ENCODE results near the gene TLN1. TPM values are rescaled to one million over a fixed set of nuclear protein-coding genes. Genes with fewer than 3 reads are reported as not detected.
A peak's percentile ranks its signal among the peaks of the same experiment; 100 is the strongest.

Gene TLN1
- total RNA-seq, 1 experiment from 2014 or later: 173 TPM

DNA sequence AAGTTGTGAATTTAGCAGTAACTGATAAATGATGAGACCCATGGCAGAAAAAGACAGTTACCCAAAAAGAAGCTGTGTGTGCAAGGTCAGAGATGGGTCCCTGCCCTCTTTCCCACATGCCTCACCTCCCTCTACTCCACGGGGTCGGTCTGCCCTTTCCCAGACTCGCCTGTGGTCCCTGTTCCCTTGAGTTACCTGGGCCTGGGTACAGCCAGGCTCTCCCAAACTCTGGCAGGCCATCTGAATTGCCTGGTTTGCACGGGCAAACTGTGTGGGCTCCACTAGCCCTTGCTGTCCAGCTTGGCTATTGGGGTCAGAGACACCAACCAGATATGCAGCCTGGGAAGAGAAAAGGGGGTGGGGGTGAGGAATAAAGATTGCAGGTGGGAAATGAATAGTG, 23.8 kb downstream of the TLN1 start:
- POLR2A ChIA-PET (ENCODE audit: low non-redundant PET): no interaction called here
- no peak for DNase-seq (ENCODE audit: low spot score)
- H3K4me3 ChIP-seq (ENCODE audit: low read depth, low read length, poor library complexity, severe bottlenecking): no peak overlapping the region
- no peaks in the 10 kb centered on the region for H3K27me3 ChIP-seq (replicated peaks; ENCODE audit: insufficient read depth, low read depth, low read length, poor library complexity)
- no TSS peak for BruUV-seq (replicated peaks)
- no peak overlapping the region for H3K27ac ChIP-seq (ENCODE audit: low read depth, low read length, poor library complexity, severe bottlenecking)
- TF ChIP-seq CTCF (conservative IDR thresholded peaks at IDR 0.05; ENCODE audit: low read depth, low read length): no peak
- TF ChIP-seq EZH2 (IDR thresholded peaks at IDR 0.05; ENCODE audit: borderline replicate concordance, low read depth, low read length, poor library complexity, severe bottlenecking): no peak
- intact Hi-C loops (cut with micrococcal nuclease; ENCODE audit: unreplicated experiment): no loop called here
- H3K4me1 ChIP-seq (ENCODE audit: insufficient read depth, low read length, poor library complexity, severe bottlenecking): no peaks in the 10 kb centered on the region
- H3K9me3 ChIP-seq (ENCODE audit: low read depth, low read length, poor library complexity, severe bottlenecking): no peaks in the 10 kb centered on the region
- H3K36me3 ChIP-seq (ENCODE audit: insufficient read depth, low read length, poor library complexity, severe bottlenecking): peaks cover 88% of the 10 kb centered on the region
- CTCF ChIA-PET: no interaction called here

DNA sequence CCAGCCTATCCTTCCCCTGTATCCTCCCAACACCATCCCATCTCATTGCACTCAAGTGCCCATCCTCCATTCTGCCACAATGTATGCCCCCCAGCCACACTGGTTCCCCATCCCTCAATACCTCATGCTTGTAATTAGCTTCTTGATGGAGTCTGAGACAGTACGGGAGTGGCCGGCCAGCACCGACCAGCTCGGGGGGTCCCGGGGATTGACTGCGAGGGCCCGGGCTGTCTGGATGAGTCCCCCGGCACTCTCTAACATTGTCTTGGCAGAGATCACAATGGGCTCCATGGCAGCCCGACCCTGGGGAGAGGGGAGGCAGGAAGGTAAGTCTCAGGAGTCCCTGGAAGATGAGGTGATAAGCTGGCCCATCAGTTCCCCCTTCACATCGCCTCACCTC, 25.0 kb downstream of the TLN1 start:
- intact Hi-C loops (cut with micrococcal nuclease; ENCODE audit: unreplicated experiment): no loop called here
- H3K4me3 ChIP-seq (ENCODE audit: low read depth, low read length, poor library complexity, severe bottlenecking): no peak overlapping the region
- CTCF ChIA-PET: interaction anchor here (0.9 kb wide), 1 partner anchor 9 kb away, joined by 3 read pairs; no protein-coding TSS in a partner anchor
- H3K36me3 ChIP-seq (ENCODE audit: insufficient read depth, low read length, poor library complexity, severe bottlenecking): peaks cover 92% of the 10 kb centered on the region
- H3K27ac ChIP-seq (ENCODE audit: low read depth, low read length, poor library complexity, severe bottlenecking): no peak overlapping the region
- TF ChIP-seq EZH2 (IDR thresholded peaks at IDR 0.05; ENCODE audit: borderline replicate concordance, low read depth, low read length, poor library complexity, severe bottlenecking) (no peak), CTCF (conservative IDR thresholded peaks at IDR 0.05; ENCODE audit: low read depth, low read length) (no peak)
- no peak for DNase-seq (ENCODE audit: low spot score)
- BruUV-seq (replicated peaks): no TSS peak
- H3K9me3 ChIP-seq (ENCODE audit: low read depth, low read length, poor library complexity, severe bottlenecking): no peaks in the 10 kb centered on the region
- no peaks in the 10 kb centered on the region for H3K27me3 ChIP-seq (replicated peaks; ENCODE audit: insufficient read depth, low read depth, low read length, poor library complexity)
- POLR2A ChIA-PET (ENCODE audit: low non-redundant PET): no interaction called here
- H3K4me1 ChIP-seq (ENCODE audit: insufficient read depth, low read length, poor library complexity, severe bottlenecking): no peaks in the 10 kb centered on the region

- ChIA-PET POLR2A (ENCODE audit: low non-redundant PET) (no interaction called here), CTCF (interaction anchor here (0.9 kb wide), 1 partner anchor 8 kb away, joined by 3 read pairs; no protein-coding TSS in a partner anchor)
- intact Hi-C loops (cut with micrococcal nuclease; ENCODE audit: unreplicated experiment): no loop called here
Observed at GRCh38 chr9:35705836-35706430, 26.1 kb downstream of the TLN1 start.

More at GRCh38 chr9:35705836-35706430, 26.1 kb downstream of the TLN1 start:
- DNase-seq (ENCODE audit: low spot score): no peak
- no peak for TF ChIP-seq CTCF (conservative IDR thresholded peaks at IDR 0.05; ENCODE audit: low read depth, low read length)
- TF ChIP-seq EZH2 (IDR thresholded peaks at IDR 0.05; ENCODE audit: borderline replicate concordance, low read depth, low read length, poor library complexity, severe bottlenecking): no peak
- H3K4me3 ChIP-seq (ENCODE audit: low read depth, low read length, poor library complexity, severe bottlenecking): no peak overlapping the region
- no peaks in the 10 kb centered on the region for H3K4me1 ChIP-seq (ENCODE audit: insufficient read depth, low read length, poor library complexity, severe bottlenecking)
- H3K9me3 ChIP-seq (ENCODE audit: low read depth, low read length, poor library complexity, severe bottlenecking): no peaks in the 10 kb centered on the region
- H3K27me3 ChIP-seq (replicated peaks; ENCODE audit: insufficient read depth, low read depth, low read length, poor library complexity): no peaks in the 10 kb centered on the region
- H3K27ac ChIP-seq (ENCODE audit: low read depth, low read length, poor library complexity, severe bottlenecking): no peak overlapping the region
- BruUV-seq (replicated peaks): TSS peak; percentile 64
- H3K36me3 ChIP-seq (ENCODE audit: insufficient read depth, low read length, poor library complexity, severe bottlenecking): peaks cover 92% of the 10 kb centered on the region

Measured in A673 (cell line).